Measurements from ENCODE around the gene TUBA3E. TPM values are rescaled to one million over a fixed set of nuclear protein-coding genes. Genes with fewer than 3 reads are reported as not detected.
"Not testable (repeated sequence)": the region's sequence is repeated elsewhere in the genome, so short reads cannot be mapped to it uniquely, and the experiment has no call there.

The TUBA3E gene
- total RNA-seq, 2 donors from 2014 or later = 1.6 to 9.5 TPM

DNA sequence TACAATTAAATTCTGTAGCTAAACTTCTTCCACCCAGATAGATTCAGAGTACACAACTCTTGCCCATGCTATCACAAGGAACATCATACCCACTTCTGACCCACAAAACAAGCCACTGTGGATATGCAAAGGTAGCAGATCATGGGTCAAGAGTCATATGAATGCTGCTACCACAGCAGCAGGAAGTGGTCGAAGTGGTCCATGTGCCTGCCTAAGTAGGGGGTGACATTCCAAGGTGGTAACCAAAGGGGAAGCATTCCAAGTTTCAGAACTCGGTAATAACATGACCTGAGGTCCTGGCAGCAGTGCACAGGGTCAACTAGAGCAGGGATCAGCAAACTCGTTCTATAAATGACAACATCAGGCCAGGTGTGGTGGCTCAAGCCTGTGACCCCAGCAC is 5.8 kb downstream of the TUBA3E start:
- H3K27ac ChIP-seq; H3K9me3 ChIP-seq; H3K4me3 ChIP-seq; H3K4me1 ChIP-seq; H3K27me3 ChIP-seq; H3K36me3 ChIP-seq; DNase-seq (ENCODE audit: low spot score): not testable (repeated sequence)

GRCh38 chr2:130191319-130191718 is 6.9 kb downstream of the TUBA3E start:
- not testable (repeated sequence) for DNase-seq (ENCODE audit: low spot score); H3K4me3 ChIP-seq; H3K4me1 ChIP-seq; H3K27me3 ChIP-seq; H3K36me3 ChIP-seq; H3K27ac ChIP-seq; H3K9me3 ChIP-seq

DNA sequence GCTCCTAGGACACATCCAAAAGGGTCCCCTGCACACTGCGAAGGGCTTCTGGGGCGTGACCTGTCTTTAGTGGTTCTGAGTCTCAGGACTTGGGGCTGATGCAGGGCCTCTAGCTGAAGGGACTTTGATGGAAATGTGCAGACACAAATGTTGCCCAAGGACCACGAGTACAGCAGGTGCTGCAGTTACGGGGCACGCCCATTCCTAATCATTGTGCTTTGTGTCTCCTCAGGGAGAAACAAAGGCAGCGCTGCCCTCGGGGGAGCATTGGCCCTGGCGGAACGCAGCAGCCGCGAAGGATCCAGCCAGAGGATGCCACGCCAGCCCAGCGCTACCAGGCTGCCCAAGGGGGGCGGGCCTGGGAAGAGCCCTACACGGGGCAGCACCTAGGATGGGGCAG is 8.0 kb downstream of the TUBA3E start:
- DNase-seq (ENCODE audit: low spot score) = no peak
- no peaks in the 10 kb centered on the region for H3K4me1 ChIP-seq
- H3K36me3 ChIP-seq = no peaks in the 10 kb centered on the region

GRCh38 chr2:130188958-130189357 is 9.3 kb downstream of the TUBA3E start:
- H3K9me3 ChIP-seq; DNase-seq (ENCODE audit: low spot score); H3K4me1 ChIP-seq; H3K36me3 ChIP-seq; H3K4me3 ChIP-seq; H3K27ac ChIP-seq; H3K27me3 ChIP-seq: not testable (repeated sequence)

More for the DNA sequence above, 8.0 kb downstream of the TUBA3E start:
- H3K9me3 ChIP-seq = no peaks in the 10 kb centered on the region
- no peak overlapping the region for H3K27ac ChIP-seq
- H3K4me3 ChIP-seq = no peak overlapping the region
- no peaks in the 10 kb centered on the region for H3K27me3 ChIP-seq
- TF ChIP-seq CTCF (IDR thresholded peaks at IDR 0.05) = no peak

GRCh38 chr2:130187859-130188792 is 10.1 kb downstream of the TUBA3E start:
- not testable (repeated sequence) for DNase-seq (ENCODE audit: low spot score); H3K27me3 ChIP-seq; H3K27ac ChIP-seq; H3K9me3 ChIP-seq; H3K4me1 ChIP-seq; H3K4me3 ChIP-seq; H3K36me3 ChIP-seq

DNA sequence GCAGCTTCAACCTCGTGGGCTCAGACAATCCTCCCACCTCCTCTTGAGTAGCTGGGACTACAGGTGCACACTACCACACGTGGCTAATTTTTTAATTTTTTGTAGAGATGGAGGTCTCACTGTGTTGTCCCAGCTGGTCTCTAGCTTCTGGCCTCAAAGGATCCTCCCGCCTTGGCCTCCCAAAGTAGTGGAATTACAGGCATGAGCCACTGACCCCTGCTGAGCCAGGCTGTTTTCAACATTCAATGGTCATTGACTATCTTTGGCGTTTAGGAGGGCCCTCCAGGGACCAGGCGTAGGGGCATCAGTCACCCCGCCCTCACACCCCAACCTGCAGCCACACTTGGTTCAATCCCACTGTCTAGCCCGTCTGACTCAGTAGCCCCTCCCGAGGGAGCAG is 11.0 kb downstream of the TUBA3E start:
- TF ChIP-seq CTCF (IDR thresholded peaks at IDR 0.05) = no peak
- H3K27me3 ChIP-seq = no peaks in the 10 kb centered on the region
- peaks cover 0 to 15% of the 10 kb centered on the region in 2 donors for H3K4me1 ChIP-seq
- no peaks in the 10 kb centered on the region for H3K36me3 ChIP-seq
- no peaks in the 10 kb centered on the region for H3K9me3 ChIP-seq
- H3K27ac ChIP-seq = no peak overlapping the region
- no peak overlapping the region for H3K4me3 ChIP-seq
- DNase-seq (ENCODE audit: low spot score) = no peak

DNA sequence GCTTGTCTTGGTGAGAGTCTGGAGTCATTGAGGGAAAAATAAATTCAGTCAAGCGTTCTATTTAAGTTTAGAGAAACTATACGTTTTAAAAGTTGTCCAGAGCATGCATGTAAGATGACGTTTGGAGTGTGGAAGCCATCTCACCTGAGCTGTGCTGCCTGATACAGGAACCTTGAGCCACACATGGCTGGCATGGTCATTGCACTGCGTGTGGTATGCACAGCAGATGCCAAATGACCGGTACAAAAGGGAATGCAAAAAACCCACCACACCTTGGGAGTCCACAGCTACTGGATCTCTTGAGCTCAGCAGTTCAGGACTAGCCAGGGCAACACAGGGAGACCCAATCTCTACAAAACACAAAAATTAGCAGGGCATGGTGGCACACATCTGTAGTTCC is 11.8 kb downstream of the TUBA3E start:
- H3K9me3 ChIP-seq = no peaks in the 10 kb centered on the region
- peaks cover 0 to 15% of the 10 kb centered on the region in 2 donors for H3K4me1 ChIP-seq
- H3K4me3 ChIP-seq = no peak overlapping the region
- H3K27ac ChIP-seq = no peak overlapping the region
- no peaks in the 10 kb centered on the region for H3K27me3 ChIP-seq
- no peaks in the 10 kb centered on the region for H3K36me3 ChIP-seq
- no peak for TF ChIP-seq CTCF (IDR thresholded peaks at IDR 0.05)
- DNase-seq (ENCODE audit: low spot score) = no peak

- Histone ChIP-seq H3K27ac (no peak overlapping the region), H3K9me3 (no peaks in the 10 kb centered on the region), H3K27me3 (no peaks in the 10 kb centered on the region), H3K4me3 (no peak overlapping the region), H3K36me3 (no peaks in the 10 kb centered on the region), H3K4me1 (peaks cover 0 to 17% of the 10 kb centered on the region in 2 donors)
- TF ChIP-seq CTCF (IDR thresholded peaks at IDR 0.05) = no peak
- no peak for DNase-seq (ENCODE audit: low spot score)
These were observed 12.3 kb downstream of the TUBA3E start for GRCh38 chr2:130185896-130186295.
